Stomach (tissue), 9 donors: ENCODE measurements around the gene ADORA1. TPM values are rescaled to one million over a fixed set of nuclear protein-coding genes. Genes with fewer than 3 reads are reported as not detected.

Experiments used
- DNase-seq, 2 donors: peaks; one replicate each; pipeline versions ENCODE4 v3.0.0 to v3.0.0-alpha.2; 2013 to 2019
- H3K27ac ChIP-seq, 5 donors: fragments of 200-600 bp in 4 of 5; sonication (generic) in 4 of 5; one replicate each; pipeline ENCODE4 v1.5.1; 2013 to 2019; ENCODE audit warnings: mild to moderate bottlenecking in 1 of 5, moderate library complexity in 1 of 5
- H3K27me3 ChIP-seq, 3 donors: fragments of 200-600 bp; sonication (generic); one replicate each; pipeline ENCODE4 v1.5.1; 2017 to 2019; ENCODE audit warnings: mixed run types in 1 of 3
- H3K36me3 ChIP-seq, 4 donors: fragments of 200-600 bp; sonication (generic); 1 replicate in 3 of 4; 2 replicates in 1 of 4; pipeline ENCODE4 v1.5.1; 2016 to 2019
- H3K4me1 ChIP-seq, 4 donors: fragments of 200-600 bp; sonication (generic); one replicate each; pipeline ENCODE4 v1.5.1; 2016 to 2019
- H3K4me3 ChIP-seq, 4 donors: fragments of 200-600 bp; sonication (generic) in 3 of 4; one replicate each; pipeline ENCODE4 v1.5.1; 2016 to 2019; ENCODE audit warnings: mild to moderate bottlenecking in 1 of 4
- H3K9me3 ChIP-seq, 4 donors: fragments of 200-600 bp; sonication (generic); one replicate each; pipeline ENCODE4 v1.5.1; 2016 to 2019
- CTCF ChIP-seq, 7 experiments: fragments of 450-650 bp in 4 of 7; fragments of 200-600 bp in 3 of 7; sonication (generic) in 3 of 7; IDR thresholded peaks; one replicate each; pipeline ENCODE4 v1.5.1; 2016 to 2019; ENCODE audit warnings: antibody characterized with exemption in 7 of 7, control low read depth in 2 of 7, mild to moderate bottlenecking in 1 of 7
- EP300 ChIP-seq: sonication (generic); formaldehyde crosslinking; IDR thresholded peaks from one replicate; pipeline ENCODE4 v1.6.1; 2017; ENCODE audit warnings: antibody characterized with exemption
- POLR2A ChIP-seq, 4 donors: fragments of 450-650 bp; IDR thresholded peaks; one replicate each; pipeline ENCODE4 v1.6.1; 2016; ENCODE audit warnings: antibody characterized with exemption in 4 of 4, control low read depth in 2 of 4, mild to moderate bottlenecking in 1 of 4, moderate library complexity in 1 of 4
- POLR2AphosphoS5 ChIP-seq, 3 donors: sonication (generic); formaldehyde crosslinking; IDR thresholded peaks; one replicate each; pipeline ENCODE4 v1.6.1; 2016; ENCODE audit warnings: antibody characterized with exemption in 3 of 3
- WGBS, 5 donors: extraction: QIAGEN DNeasy Blood & Tissue Kit in 3 of 5; methylation state at CpG; one replicate each; pipeline versions ENCODE4 v1.1.5 to v1.1.7; 2013 to 2018; 5-methylcytosine and 5-hydroxymethylcytosine counted together
- intact Hi-C: fragments of 100-400 bp; cut with DNase I; formaldehyde crosslinking; loops from one replicate; pipeline ENCODE4 v1.15.1; 2023; ENCODE audit warnings: low total_unique reads
- polyA plus RNA-seq, 3 donors: library from polyadenylated mRNA; stranded (reverse); fragments of 200-250 nt; gene quantifications; one replicate each; pipeline ENCODE4 v1.2.3, GENCODE V29; 2013
- total RNA-seq, 5 donors: library from RNA; depleted of rRNA; stranded (reverse); fragments of >200 nt; gene quantifications; one replicate each; pipeline versions ENCODE4 v1.1.0 to v1.2.3, GENCODE V29; 2014 to 2016
- donor health status: healthy with polysubstance abuse.
- donor health status: Bipolar disorder and iron deficiency.
- donor health status: healthy.

The ADORA1 gene
- total and polyA plus RNA-seq, 8 donors = 0.18 to 4.2 (median 2.1) TPM; not detected in 2

- peaks cover 6 to 15% (median 14%) of the 10 kb centered on the region in 4 donors for H3K4me1 ChIP-seq
- H3K27ac ChIP-seq = no peak overlapping the region
- DNase-seq = no peak
- H3K9me3 ChIP-seq = no peaks in the 10 kb centered on the region
- H3K27me3 ChIP-seq = peaks cover 0 to 100% (median 46%) of the 10 kb centered on the region in 3 donors
- H3K36me3 ChIP-seq = no peaks in the 10 kb centered on the region
- no peak for TF ChIP-seq POLR2AphosphoS5 (IDR thresholded peaks at IDR 0.05)
- TF ChIP-seq POLR2A (IDR thresholded peaks at IDR 0.05) = no peak
- no peak overlapping the region for H3K4me3 ChIP-seq
- intact Hi-C loops = no loop called here
- WGBS, 5 donors = 64 to 72% (median 68%) methylated on average over 11 of the region's 11 CpGs
These were observed 6.1 kb upstream of the ADORA1 start for GRCh38 chr1:203121186-203122015.

GRCh38 chr1:203122159-203122558, 5.4 kb upstream of the ADORA1 start:
- no peak overlapping the region for H3K27ac ChIP-seq
- DNase-seq = no peak
- no peaks in the 10 kb centered on the region for H3K36me3 ChIP-seq
- 82 to 93% (median 90%) methylated on average over 2 of the region's 2 CpGs for WGBS, 5 donors
- H3K4me3 ChIP-seq = no peak overlapping the region
- peaks cover 0 to 100% (median 48%) of the 10 kb centered on the region in 3 donors for H3K27me3 ChIP-seq
- TF ChIP-seq POLR2A (IDR thresholded peaks at IDR 0.05) (no peak), POLR2AphosphoS5 (IDR thresholded peaks at IDR 0.05) (no peak), CTCF (IDR thresholded peaks at IDR 0.05) (no peak), EP300 (no peak)
- H3K9me3 ChIP-seq = no peaks in the 10 kb centered on the region
- H3K4me1 ChIP-seq = peaks cover 11 to 23% (median 22%) of the 10 kb centered on the region in 4 donors
- intact Hi-C loops = no loop called here

- peaks cover 22 to 33% (median 31%) of the 10 kb centered on the region in 4 donors for H3K4me1 ChIP-seq
- 49 to 65% (median 63%) methylated on average over 5 of the region's 5 CpGs for WGBS, 5 donors
- H3K36me3 ChIP-seq = no peaks in the 10 kb centered on the region
- TF ChIP-seq POLR2A (IDR thresholded peaks at IDR 0.05) (no peak), CTCF (IDR thresholded peaks at IDR 0.05) (no peak), POLR2AphosphoS5 (IDR thresholded peaks at IDR 0.05) (no peak), EP300 (no peak)
- no peak for DNase-seq
- H3K27ac ChIP-seq = no peak overlapping the region
- peaks cover 0 to 100% (median 45%) of the 10 kb centered on the region in 3 donors for H3K27me3 ChIP-seq
- no peaks in the 10 kb centered on the region for H3K9me3 ChIP-seq
- intact Hi-C loops = no loop called here
- H3K4me3 ChIP-seq = no peak overlapping the region
These were observed 3.5 kb upstream of the ADORA1 start for GRCh38 chr1:203124011-203124410.

GRCh38 chr1:203124546-203125317, 2.8 kb upstream of the ADORA1 start:
- H3K36me3 ChIP-seq = no peaks in the 10 kb centered on the region
- intact Hi-C loops = no loop called here
- TF ChIP-seq POLR2A (IDR thresholded peaks at IDR 0.05) (no peak), POLR2AphosphoS5 (IDR thresholded peaks at IDR 0.05) (no peak), CTCF (IDR thresholded peaks at IDR 0.05) (no peak), EP300 (no peak)
- no peaks in the 10 kb centered on the region for H3K9me3 ChIP-seq
- H3K4me3 ChIP-seq = no peak overlapping the region
- no peak for DNase-seq
- H3K27me3 ChIP-seq = peaks cover 0 to 96% (median 44%) of the 10 kb centered on the region in 3 donors
- no peak overlapping the region for H3K27ac ChIP-seq
- peaks cover 22 to 40% (median 39%) of the 10 kb centered on the region in 4 donors for H3K4me1 ChIP-seq
- WGBS, 5 donors = 43 to 63% (median 54%) methylated on average over 5 of the region's 5 CpGs
